Neural cell (in vitro differentiated cells): ENCODE measurements around the gene YEATS4. TPM values are rescaled to one million over a fixed set of nuclear protein-coding genes. Genes with fewer than 3 reads are reported as not detected.

ENCODE experiments used
- H2AFZ ChIP-seq: fragments of 200-600, 300-800 bp; sonication (generic), shearing (Covaris generic); 2 replicates; pipeline ENCODE4 v1.6.0; 2014; ENCODE audit warnings: low read depth, mild to moderate bottlenecking, antibody characterized with exemption, low read length, moderate library complexity
- H3F3A ChIP-seq: fragments of 200-600 bp; shearing (Covaris generic); 2 replicates; pipeline ENCODE4 v1.6.1; 2016; ENCODE audit warnings: mild to moderate bottlenecking, moderate library complexity, mixed read lengths, antibody characterized with exemption, low read length; ENCODE audit not compliant: insufficient read depth, poor library complexity, severe bottlenecking
- H3K27ac ChIP-seq: fragments of 200-600, 300-800 bp; sonication (generic), shearing (Covaris generic); 2 replicates; pipeline ENCODE4 v1.5.1; 2014; ENCODE audit warnings: mild to moderate bottlenecking, low read length, moderate library complexity
- H3K27me3 ChIP-seq: fragments of 300-800, 200-600 bp; sonication (generic), shearing (Covaris generic); 2 replicates; pipeline ENCODE4 v1.6.0; 2014; ENCODE audit warnings: mild to moderate bottlenecking, low read depth, low read length, moderate library complexity; ENCODE audit not compliant: insufficient read depth
- H3K36me3 ChIP-seq: fragments of 300-800, 200-600 bp; sonication (generic), shearing (Covaris generic); 2 replicates; pipeline ENCODE4 v1.5.1; 2014; ENCODE audit warnings: mild to moderate bottlenecking, antibody characterized with exemption, low read length, moderate library complexity; ENCODE audit not compliant: insufficient read depth
- H3K4me2 ChIP-seq: fragments of 300-800, 200-600 bp; sonication (generic), shearing (Covaris generic); 2 replicates; pipeline ENCODE4 v1.6.0; 2014; ENCODE audit warnings: mild to moderate bottlenecking, low read length
- H3K4me3 ChIP-seq: fragments of 300-800, 200-600 bp; sonication (generic), shearing (Covaris generic); 2 replicates; pipeline ENCODE4 v1.5.1; 2014; ENCODE audit warnings: mild to moderate bottlenecking, low read length, moderate library complexity
- H3K79me2 ChIP-seq: fragments of 200-600 bp; shearing (Covaris generic); replicated peaks from 2 replicates; pipeline ENCODE4 v1.6.0; 2014; ENCODE audit warnings: mild to moderate bottlenecking, low read length, moderate library complexity; ENCODE audit not compliant: insufficient read depth
- H3K9ac ChIP-seq: fragments of 300-800, 200-600 bp; sonication (generic), shearing (Covaris generic); 2 replicates; pipeline ENCODE4 v1.6.1; 2016; ENCODE audit warnings: mild to moderate bottlenecking, low read length, mixed read lengths
- H3K9me2 ChIP-seq: fragments of 200-600 bp; shearing (Covaris generic); 2 replicates; pipeline ENCODE4 v1.6.1; 2016; ENCODE audit warnings: mild to moderate bottlenecking, low read length, mixed read lengths; ENCODE audit not compliant: insufficient read depth
- H3K9me3 ChIP-seq: fragments of 200-600, 300-800 bp; sonication (generic), shearing (Covaris generic); 2 replicates; pipeline ENCODE4 v1.6.1; 2016; ENCODE audit warnings: mild to moderate bottlenecking, mixed run types, low read length, moderate library complexity, mixed read lengths
- H4K20me1 ChIP-seq: fragments of 200-600 bp; shearing (Covaris generic); 2 replicates; pipeline ENCODE4 v1.6.1; 2016; ENCODE audit warnings: mild to moderate bottlenecking, mixed run types; ENCODE audit not compliant: insufficient read depth
- EP300 ChIP-seq: fragments of 450-650 bp; conservative IDR thresholded peaks from 2 replicates; pipeline ENCODE4 v1.6.1; 2014; ENCODE audit warnings: antibody characterized with exemption, mild to moderate bottlenecking, moderate library complexity; ENCODE audit not compliant: poor library complexity, severe bottlenecking
- EZH2 ChIP-seq: fragments of 200-600, 300-800 bp; shearing (Covaris generic), sonication (generic); IDR thresholded peaks from 2 replicates; pipeline ENCODE4 v1.6.1; 2014; ENCODE audit warnings: antibody characterized with exemption, low read length, borderline replicate concordance, mild to moderate bottlenecking; ENCODE audit not compliant: insufficient read depth, poor library complexity, severe bottlenecking
- MXI1 ChIP-seq: fragments of 450-650 bp; conservative IDR thresholded peaks from 2 replicates; pipeline ENCODE4 v1.6.1; 2014; ENCODE audit warnings: antibody characterized with exemption, mild to moderate bottlenecking; ENCODE audit not compliant: poor library complexity, severe bottlenecking
- POLR2AphosphoS5 ChIP-seq: IDR thresholded peaks from 2 replicates; pipeline ENCODE4 v1.6.1; 2012
- RAD21 ChIP-seq: fragments of 450-650 bp; conservative IDR thresholded peaks from 2 replicates; pipeline ENCODE4 v1.6.1; 2014; ENCODE audit warnings: antibody characterized with exemption, mild to moderate bottlenecking, moderate library complexity
- REST ChIP-seq: IDR thresholded peaks from 2 replicates; pipeline ENCODE4 v1.6.1; 2012; ENCODE audit warnings: borderline replicate concordance
- SMC3 ChIP-seq: fragments of 450-650 bp; conservative IDR thresholded peaks from 2 replicates; pipeline ENCODE4 v1.6.1; 2014; ENCODE audit warnings: antibody characterized with exemption, mild to moderate bottlenecking, moderate library complexity; ENCODE audit not compliant: poor library complexity
- TAF1 ChIP-seq: IDR thresholded peaks from 2 replicates; pipeline ENCODE4 v1.6.1; 2012; ENCODE audit warnings: low read depth
- polyA plus RNA-seq: library from polyadenylated mRNA; depleted of rRNA; stranded (reverse); fragments of >200 nt; gene quantifications from 2 replicates; pipeline ENCODE4 v1.2.3, GENCODE V29; 2014
- small RNA-seq, 3 experiments: library from RNA; depleted of rRNA; stranded (forward); fragments of <200 nt; gene quantifications; one replicate each; pipeline ENCODE3, GENCODE V24; 2012

The YEATS4 gene
- polyA plus RNA-seq, 1 donor from 2014 or later, result 227 TPM

DNA sequence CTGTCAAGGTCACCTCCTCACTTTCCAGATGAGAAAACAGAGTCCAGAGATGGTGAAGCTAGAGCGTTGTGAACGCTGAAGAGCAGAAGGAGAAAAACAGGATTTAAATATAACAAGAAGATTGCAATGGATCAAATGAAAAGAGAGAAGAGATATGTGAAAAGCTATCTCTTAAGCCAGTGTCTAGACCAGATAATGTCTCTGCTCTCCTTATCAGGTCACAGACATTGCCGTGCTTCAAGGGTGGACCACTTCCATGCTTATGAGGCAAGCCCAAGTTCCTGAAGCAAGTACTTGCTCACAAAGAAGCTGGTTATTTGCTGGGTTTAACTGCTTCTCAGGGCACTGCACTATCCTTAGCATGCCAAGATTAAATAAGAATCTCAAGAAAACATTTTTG, 79.0 kb downstream of the YEATS4 start:
- H4K20me1 ChIP-seq, result no peaks in the 10 kb centered on the region
- H2AFZ ChIP-seq, result no peak overlapping the region
- no peaks in the 10 kb centered on the region for H3K9me3 ChIP-seq
- no peaks in the 10 kb centered on the region for H3K27me3 ChIP-seq
- H3K4me2 ChIP-seq, result no peak overlapping the region
- H3K27ac ChIP-seq, result no peak overlapping the region
- no peak overlapping the region for H3K4me3 ChIP-seq
- TF ChIP-seq EP300 (no peak), MXI1 (no peak), SMC3 (no peak), TAF1 (no peak), REST (no peak), POLR2AphosphoS5 (no peak), EZH2 (no peak)
- no peak overlapping the region for H3K9ac ChIP-seq
- H3K9me2 ChIP-seq, result no peaks in the 10 kb centered on the region
- no peaks in the 10 kb centered on the region for H3K79me2 ChIP-seq
- no peaks in the 10 kb centered on the region for H3F3A ChIP-seq
- H3K36me3 ChIP-seq, result no peaks in the 10 kb centered on the region

- H3K36me3 ChIP-seq, result no peaks in the 10 kb centered on the region
- no peak overlapping the region for H3K27ac ChIP-seq
- no peak overlapping the region for H3K4me2 ChIP-seq
- no peaks in the 10 kb centered on the region for H4K20me1 ChIP-seq
- H3K4me3 ChIP-seq, result no peak overlapping the region
- no peaks in the 10 kb centered on the region for H3K9me2 ChIP-seq
- no peak overlapping the region for H3K9ac ChIP-seq
- no peaks in the 10 kb centered on the region for H3K9me3 ChIP-seq
- H3K79me2 ChIP-seq, result no peaks in the 10 kb centered on the region
- H3F3A ChIP-seq, result no peaks in the 10 kb centered on the region
- H2AFZ ChIP-seq, result no peak overlapping the region
- TF ChIP-seq POLR2AphosphoS5 (no peak), RAD21 (no peak)
- H3K27me3 ChIP-seq, result no peaks in the 10 kb centered on the region
These were observed 80.5 kb downstream of the YEATS4 start for GRCh38 chr12:69440016-69440415.

Small RNA genes within 50 kb of the gene (small RNA-seq; reads per million reads assigned to genes)
- 0 reads per million in 3 experiments for gene RN7SL804P

Other genes starting within 250 kb of the YEATS4 start
- gene CPSF6, start 120.2 kb upstream of the YEATS4 start, polyA plus RNA-seq, result 162 and 180 TPM in 2 replicates
- gene LYZ, start 11.4 kb upstream of the YEATS4 start, polyA plus RNA-seq, result 0.20 TPM in 1 of 2 replicates, not detected in the other
- gene FRS2, start 110.6 kb downstream of the YEATS4 start, polyA plus RNA-seq, result 20.2 and 27.6 TPM in 2 replicates
- gene CCT2, start 225.7 kb downstream of the YEATS4 start, polyA plus RNA-seq, result 414 and 458 TPM in 2 replicates